Spinal cord (tissue), 10 donors: Measurements from ENCODE around the gene VSIG1. TPM values are rescaled to one million over a fixed set of nuclear protein-coding genes. Genes with fewer than 3 reads are reported as not detected.

Experiments
- DNase-seq, 6 donors: peaks; one replicate each; pipeline versions ENCODE4 v3.0.0 to v3.0.0-alpha.2; 2013 to 2015; ENCODE audit warnings: low spot score in 6 of 6, low read depth in 4 of 6
- H3K27ac ChIP-seq: one replicate; pipeline ENCODE4 v1.5.1; 2013; ENCODE audit warnings: low read depth, low read length, control low read depth
- H3K27me3 ChIP-seq: one replicate; pipeline ENCODE4 v1.6.1; 2013; ENCODE audit warnings: low read length; ENCODE audit not compliant: control insufficient read depth, insufficient read depth
- H3K36me3 ChIP-seq: one replicate; pipeline ENCODE4 v1.6.1; 2013; ENCODE audit warnings: low read length; ENCODE audit not compliant: control insufficient read depth, insufficient read depth
- H3K4me1 ChIP-seq: one replicate; pipeline ENCODE4 v1.6.1; 2013; ENCODE audit warnings: low read length; ENCODE audit not compliant: control insufficient read depth, insufficient read depth
- H3K4me3 ChIP-seq: one replicate; pipeline ENCODE4 v1.5.1; 2013; ENCODE audit warnings: low read depth, low read length, control low read depth
- H3K9me3 ChIP-seq: one replicate; pipeline ENCODE4 v1.6.1; 2013; ENCODE audit warnings: low read length; ENCODE audit not compliant: control insufficient read depth, insufficient read depth
- WGBS: methylation state at CpG from one replicate; pipeline ENCODE4 v1.1.5; 2013; ENCODE audit warnings: missing lambda C conversion rate; ENCODE audit not compliant: insufficient coverage; 5-methylcytosine and 5-hydroxymethylcytosine counted together
- long read RNA-seq, 4 donors: transcript quantifications; one replicate each; lab custom pipeline, GENCODE V29; 2026
- polyA plus RNA-seq, 2 donors: library from polyadenylated mRNA; unstranded; fragments of 120-200 nt; gene quantifications; one replicate each; pipeline ENCODE4 v1.2.1, GENCODE V29; 2013; ENCODE audit not compliant: insufficient read length in 2 of 2
- total RNA-seq, 2 donors: library from RNA; depleted of rRNA in 1 of 2; stranded (reverse); fragments of 120-200 nt in 1 of 2; fragments of >200 nt in 1 of 2; gene quantifications; one replicate each; pipeline versions ENCODE4 v1.2.3 to v1.2.4, GENCODE V29; 2013 to 2014
- donor health status: healthy.

VSIG1 gene
- total RNA-seq (under 1 TPM; 0.39 to 0.79 TPM), polyA plus RNA-seq (1 to 10 TPM in 1 of 2 donors, under 1 TPM in 1; 1.00 to 1.2 TPM)
- long read RNA-seq, donor 1: 0 reads
- long read RNA-seq, donor 2: 0 reads
- long read RNA-seq, donor 3: 0 reads
- long read RNA-seq, donor 4, partial matches to known transcripts: 317 of 439 reads
- long read RNA-seq, donor 4, other reads (novel, unspliced or antisense): 122 of 439 reads

- Histone ChIP-seq H3K27me3 (peaks cover 8% of the 10 kb centered on the region), H3K27ac (no peak within 1 kb of the TSS), H3K4me1 (no peaks in the 10 kb centered on the region), H3K9me3 (no peaks in the 10 kb centered on the region), H3K36me3 (no peaks in the 10 kb centered on the region), H3K4me3 (no peak within 1 kb of the TSS)
- DNase-seq: no peak
- WGBS: 66% methylated on average over 4 of the region's 10 CpGs
Measured at GRCh38 chrX:108044554-108045256, at the start of gene VSIG1. VSIG1 (plus strand) TSS chrX:108045065; CDS start chrX:108045131, 66 bp downstream.

- H3K9me3 ChIP-seq: no peaks in the 10 kb centered on the region
- no peak overlapping the region for H3K4me3 ChIP-seq
- H3K36me3 ChIP-seq: no peaks in the 10 kb centered on the region
- H3K4me1 ChIP-seq: no peaks in the 10 kb centered on the region
- no peak overlapping the region for H3K27ac ChIP-seq
- H3K27me3 ChIP-seq: no peaks in the 10 kb centered on the region
- DNase-seq: no peak
- WGBS: 63% methylated on average over 3 of the region's 6 CpGs
Measured at GRCh38 chrX:107996124-107996523, 48.7 kb upstream of the VSIG1 start.

- H3K27me3 ChIP-seq: peaks cover 2% of the 10 kb centered on the region
- 69% methylated on average over 2 of the region's 2 CpGs for WGBS
- H3K36me3 ChIP-seq: no peaks in the 10 kb centered on the region
- H3K9me3 ChIP-seq: no peaks in the 10 kb centered on the region
- H3K4me3 ChIP-seq: no peak overlapping the region
- H3K27ac ChIP-seq: no peak overlapping the region
- DNase-seq: no peak
- H3K4me1 ChIP-seq: no peaks in the 10 kb centered on the region
Measured at GRCh38 chrX:108000751-108001150, 44.1 kb upstream of the VSIG1 start.

GRCh38 chrX:108001218-108001814 is 43.5 kb upstream of the VSIG1 start:
- DNase-seq: peak in 1 of 6 donors; percentile 2
- H3K4me1 ChIP-seq: no peaks in the 10 kb centered on the region
- no peak overlapping the region for H3K4me3 ChIP-seq
- H3K27ac ChIP-seq: no peak overlapping the region
- no peaks in the 10 kb centered on the region for H3K9me3 ChIP-seq
- peaks cover 2% of the 10 kb centered on the region for H3K27me3 ChIP-seq
- no peaks in the 10 kb centered on the region for H3K36me3 ChIP-seq
- WGBS: 38% methylated on average over 5 of the region's 11 CpGs

GRCh38 chrX:108018656-108019381 is 26.0 kb upstream of the VSIG1 start:
- H3K36me3 ChIP-seq: no peaks in the 10 kb centered on the region
- no peaks in the 10 kb centered on the region for H3K9me3 ChIP-seq
- H3K27me3 ChIP-seq: peaks cover 9% of the 10 kb centered on the region
- 74% methylated on average over 4 of the region's 4 CpGs for WGBS
- DNase-seq: no peak
- no peak overlapping the region for H3K4me3 ChIP-seq
- H3K4me1 ChIP-seq: no peaks in the 10 kb centered on the region
- H3K27ac ChIP-seq: no peak overlapping the region

GRCh38 chrX:108019382-108019875 is 25.4 kb upstream of the VSIG1 start:
- no peak overlapping the region for H3K4me3 ChIP-seq
- no peak overlapping the region for H3K27ac ChIP-seq
- 43% methylated on average over 3 of the region's 3 CpGs for whole genome bisulfite sequencing
- no peak for DNase-seq
- no peaks in the 10 kb centered on the region for H3K9me3 ChIP-seq
- H3K4me1 ChIP-seq: no peaks in the 10 kb centered on the region
- peaks cover 9% of the 10 kb centered on the region for H3K27me3 ChIP-seq
- no peaks in the 10 kb centered on the region for H3K36me3 ChIP-seq

- DNase-seq: peak in 1 of 6 donors; percentile 1
- Histone ChIP-seq H3K36me3 (no peaks in the 10 kb centered on the region), H3K4me3 (no peak overlapping the region), H3K4me1 (no peaks in the 10 kb centered on the region), H3K9me3 (no peaks in the 10 kb centered on the region), H3K27ac (no peak overlapping the region), H3K27me3 (peaks cover 9% of the 10 kb centered on the region)
- WGBS: 67% methylated on average over 1 of the region's 2 CpGs
Measured at GRCh38 chrX:108020631-108021030, 24.2 kb upstream of the VSIG1 start.

- Histone ChIP-seq H3K27ac (no peak overlapping the region), H3K4me1 (no peaks in the 10 kb centered on the region), H3K9me3 (no peaks in the 10 kb centered on the region), H3K36me3 (no peaks in the 10 kb centered on the region), H3K4me3 (no peak overlapping the region), H3K27me3 (peaks cover 9% of the 10 kb centered on the region)
- no peak for DNase-seq
- WGBS: no CpG with 5 or more reads among the region's 1 CpG
Measured at GRCh38 chrX:108022491-108023089, 22.3 kb upstream of the VSIG1 start.

GRCh38 chrX:108025376-108025775 is 19.5 kb upstream of the VSIG1 start:
- no peak overlapping the region for H3K27ac ChIP-seq
- no peaks in the 10 kb centered on the region for H3K4me1 ChIP-seq
- H3K4me3 ChIP-seq: no peak overlapping the region
- no peaks in the 10 kb centered on the region for H3K36me3 ChIP-seq
- WGBS: no CpG with 5 or more reads among the region's 1 CpG
- no peaks in the 10 kb centered on the region for H3K9me3 ChIP-seq
- no peak for DNase-seq
- H3K27me3 ChIP-seq: peaks cover 7% of the 10 kb centered on the region
